Measurements from ENCODE around the gene NPIPA1. TPM values are rescaled to one million over a fixed set of nuclear protein-coding genes. Genes with fewer than 3 reads are reported as not detected.
"Not testable (repeated sequence)": the region's sequence is repeated elsewhere in the genome, so short reads cannot be mapped to it uniquely, and the experiment has no call there.

Gene NPIPA1
- total RNA-seq, 2 experiments from 2014 or later = 66.7 to 124 TPM

- BruUV-seq (replicated peaks); H3K9me2 ChIP-seq (ENCODE audit: insufficient read depth, low read length); H3K4me3 ChIP-seq (ENCODE audit: low read depth, low read length, poor library complexity, severe bottlenecking); H3K36me3 ChIP-seq (ENCODE audit: insufficient read depth, low read length); H3K9me3 ChIP-seq (ENCODE audit: low read length); H4K20me1 ChIP-seq (ENCODE audit: insufficient read depth, low read length); intact Hi-C loops (cut with micrococcal nuclease; ENCODE audit: unreplicated experiment); H3K27ac ChIP-seq (ENCODE audit: low read depth, low read length, poor library complexity, severe bottlenecking); H2AFZ ChIP-seq (ENCODE audit: low read length); H3K4me1 ChIP-seq (ENCODE audit: insufficient read depth, low read length, poor library complexity, severe bottlenecking); CTCF ChIA-PET (ENCODE audit: unreplicated experiment); POLR2A ChIA-PET; H3K79me2 ChIP-seq (ENCODE audit: insufficient read depth, low read depth, low read length); DNase-seq (ENCODE audit: low spot score); H3K4me2 ChIP-seq (ENCODE audit: low read length): not testable (repeated sequence)
Observed at GRCh38 chr16:14930971-14931370, 6.3 kb upstream of the NPIPA1 start.

- intact Hi-C loops (cut with micrococcal nuclease; ENCODE audit: unreplicated experiment); H3K4me2 ChIP-seq (ENCODE audit: low read length); H2AFZ ChIP-seq (ENCODE audit: low read length); H3K4me3 ChIP-seq (ENCODE audit: low read depth, low read length, poor library complexity, severe bottlenecking); POLR2A ChIA-PET; H4K20me1 ChIP-seq (ENCODE audit: insufficient read depth, low read length); H3K27ac ChIP-seq (ENCODE audit: low read depth, low read length, poor library complexity, severe bottlenecking); CTCF ChIA-PET (ENCODE audit: unreplicated experiment); H3K9me3 ChIP-seq (ENCODE audit: low read length); H3K9me2 ChIP-seq (ENCODE audit: insufficient read depth, low read length); H3K4me1 ChIP-seq (ENCODE audit: insufficient read depth, low read length, poor library complexity, severe bottlenecking); H3K36me3 ChIP-seq (ENCODE audit: insufficient read depth, low read length); H3K79me2 ChIP-seq (ENCODE audit: insufficient read depth, low read depth, low read length); DNase-seq (ENCODE audit: low spot score); BruUV-seq (replicated peaks): not testable (repeated sequence)
Observed at GRCh38 chr16:14932581-14933375, 4.5 kb upstream of the NPIPA1 start.

- DNase-seq (ENCODE audit: low spot score); H3K9me3 ChIP-seq (ENCODE audit: low read length); H4K20me1 ChIP-seq (ENCODE audit: insufficient read depth, low read length); POLR2A ChIA-PET; H3K4me3 ChIP-seq (ENCODE audit: low read depth, low read length, poor library complexity, severe bottlenecking); H3K27ac ChIP-seq (ENCODE audit: low read depth, low read length, poor library complexity, severe bottlenecking); H3K4me1 ChIP-seq (ENCODE audit: insufficient read depth, low read length, poor library complexity, severe bottlenecking); BruUV-seq (replicated peaks); CTCF ChIA-PET (ENCODE audit: unreplicated experiment); H3K4me2 ChIP-seq (ENCODE audit: low read length); H2AFZ ChIP-seq (ENCODE audit: low read length); H3K36me3 ChIP-seq (ENCODE audit: insufficient read depth, low read length); H3K79me2 ChIP-seq (ENCODE audit: insufficient read depth, low read depth, low read length); intact Hi-C loops (cut with micrococcal nuclease; ENCODE audit: unreplicated experiment); H3K9me2 ChIP-seq (ENCODE audit: insufficient read depth, low read length): not testable (repeated sequence)
Observed at GRCh38 chr16:14937994-14938393, 751 bp downstream of the NPIPA1 start.

- H3K79me2 ChIP-seq (ENCODE audit: insufficient read depth, low read depth, low read length); H3K4me1 ChIP-seq (ENCODE audit: insufficient read depth, low read length, poor library complexity, severe bottlenecking); H3K9me2 ChIP-seq (ENCODE audit: insufficient read depth, low read length); CTCF ChIA-PET (ENCODE audit: unreplicated experiment); POLR2A ChIA-PET; H4K20me1 ChIP-seq (ENCODE audit: insufficient read depth, low read length); DNase-seq (ENCODE audit: low spot score); H3K4me2 ChIP-seq (ENCODE audit: low read length); H3K9me3 ChIP-seq (ENCODE audit: low read length); H2AFZ ChIP-seq (ENCODE audit: low read length); H3K27ac ChIP-seq (ENCODE audit: low read depth, low read length, poor library complexity, severe bottlenecking); intact Hi-C loops (cut with micrococcal nuclease; ENCODE audit: unreplicated experiment); H3K36me3 ChIP-seq (ENCODE audit: insufficient read depth, low read length); H3K4me3 ChIP-seq (ENCODE audit: low read depth, low read length, poor library complexity, severe bottlenecking): not testable (repeated sequence)
- BruUV-seq (replicated peaks) = TSS peak; percentile 61
Observed at GRCh38 chr16:14942686-14943085, 5.4 kb downstream of the NPIPA1 start.
